GM10847 (cell line): ENCODE data around the gene NFKB2.

ENCODE experiments used
- POLR2A ChIP-seq: IDR thresholded peaks from 2 replicates; pipeline ENCODE4 v1.6.1; 2011; ENCODE audit not compliant: insufficient read length; ENCODE audit errors: extremely low read depth

NFKB2 gene

DNA sequence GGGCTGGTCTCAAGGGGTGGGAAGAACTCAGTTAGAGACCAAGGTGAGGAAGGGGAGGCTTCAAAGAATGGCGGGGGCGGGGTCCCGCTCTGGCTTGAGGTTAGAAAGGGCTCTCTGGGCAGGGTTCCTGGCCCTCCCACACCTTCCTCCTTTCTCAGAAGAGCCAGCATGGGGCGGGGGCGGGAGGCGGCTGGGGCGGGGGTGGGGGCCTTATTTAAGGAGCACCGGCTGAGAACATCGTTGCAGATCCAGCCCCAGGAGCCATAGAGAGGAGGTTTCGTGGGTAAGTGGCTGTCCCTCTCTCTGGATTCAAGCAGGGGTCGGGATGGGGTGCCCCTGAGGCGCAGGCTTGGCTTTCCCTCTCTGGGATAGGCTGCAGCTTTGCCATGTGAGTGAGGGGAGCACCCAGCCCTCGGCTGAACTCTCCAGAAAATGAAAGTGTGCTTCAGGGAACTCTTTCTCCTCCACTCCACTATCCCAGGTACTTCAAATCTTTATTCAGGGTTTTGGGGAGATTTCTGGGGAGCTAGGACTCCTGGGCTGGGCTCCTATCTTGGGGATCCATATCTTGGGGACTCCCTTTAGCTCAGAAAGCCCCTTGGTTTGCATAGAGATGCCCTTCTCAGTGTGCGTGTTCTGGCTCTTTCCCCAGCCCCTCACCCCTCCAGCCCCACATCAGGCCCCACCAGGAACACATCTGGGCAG, 40.2 kb downstream of the NFKB2 start:
- TF ChIP-seq POLR2A = peak; percentile 21

DNA sequence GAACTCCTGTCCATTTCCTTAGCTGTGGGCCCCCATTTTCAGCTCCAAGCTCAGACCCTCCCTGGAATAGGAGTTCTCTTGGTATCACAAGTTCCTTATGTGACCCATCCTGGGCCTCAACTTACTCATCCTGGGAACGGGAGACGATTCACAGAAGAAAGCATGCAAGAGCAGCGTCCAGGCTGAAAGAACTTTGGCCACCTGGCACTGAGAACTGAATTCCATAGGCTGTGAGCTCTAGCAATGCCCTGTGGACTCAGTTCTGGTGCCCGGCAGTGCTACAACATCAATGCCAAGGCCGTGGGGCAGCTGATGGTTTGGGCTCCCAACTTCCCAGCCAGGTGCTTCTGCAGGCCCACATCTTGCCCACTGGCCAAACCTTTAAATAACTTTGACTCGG, 40.8 kb downstream of the NFKB2 start:
- no peak for TF ChIP-seq POLR2A

DNA sequence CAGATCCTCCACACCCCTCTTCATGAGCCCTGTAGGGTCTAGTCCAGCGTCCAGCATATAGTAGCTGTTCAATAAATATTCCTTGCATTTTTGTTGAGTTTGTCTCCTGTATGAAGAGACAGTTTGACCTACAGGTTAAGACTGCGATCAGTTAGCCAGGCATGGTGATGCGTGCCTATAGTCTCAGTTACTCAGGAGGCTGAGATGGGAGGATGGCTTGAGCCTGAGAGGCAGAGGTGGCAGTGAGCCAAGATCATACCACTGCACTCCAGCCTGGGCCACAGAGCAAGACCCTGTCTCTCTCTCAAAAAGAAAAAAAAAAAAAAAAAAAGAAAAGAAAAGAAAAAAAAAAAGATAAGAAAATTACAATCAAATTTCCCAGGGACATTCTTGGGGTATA, 42.0 kb downstream of the NFKB2 start:
- no peak for TF ChIP-seq POLR2A

DNA sequence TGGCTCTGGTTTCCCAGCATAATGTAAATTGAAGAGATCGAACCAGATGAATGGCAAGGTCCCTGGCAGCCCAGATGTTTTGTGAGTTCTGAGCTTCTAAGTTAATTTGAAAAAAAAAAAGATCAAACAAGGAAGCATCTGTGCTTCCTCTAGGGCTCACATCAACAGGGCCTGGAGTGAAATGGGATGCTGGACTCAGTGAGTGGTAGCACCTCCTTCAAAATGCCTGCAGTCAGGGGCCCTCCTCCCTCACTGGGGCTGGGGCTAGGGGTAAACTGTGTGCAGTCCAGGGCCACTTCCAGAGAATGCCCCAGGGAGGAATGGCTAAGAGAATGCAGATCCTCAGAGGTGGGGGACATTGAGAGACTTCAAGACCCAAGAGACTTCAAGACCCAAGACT, 42.9 kb downstream of the NFKB2 start:
- TF ChIP-seq POLR2A = no peak

DNA sequence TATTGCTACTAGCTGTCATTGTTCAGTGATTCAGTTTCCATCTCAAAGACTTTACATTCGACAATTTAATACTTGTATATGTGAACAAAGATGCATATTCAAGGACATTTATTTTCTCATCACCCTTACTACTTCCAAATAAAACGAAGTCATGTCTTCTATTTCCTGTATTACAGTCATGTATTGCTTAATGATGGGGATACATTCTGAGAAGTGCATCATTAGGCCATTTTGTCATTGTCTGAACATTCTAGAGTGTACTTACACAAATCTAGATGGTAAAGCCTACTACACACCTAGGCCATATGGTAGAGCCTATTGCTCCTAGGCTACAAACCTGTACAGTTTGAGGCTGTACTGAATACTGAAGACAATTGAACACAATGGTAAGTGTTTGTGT, 49.3 kb downstream of the NFKB2 start:
- TF ChIP-seq POLR2A = no peak

DNA sequence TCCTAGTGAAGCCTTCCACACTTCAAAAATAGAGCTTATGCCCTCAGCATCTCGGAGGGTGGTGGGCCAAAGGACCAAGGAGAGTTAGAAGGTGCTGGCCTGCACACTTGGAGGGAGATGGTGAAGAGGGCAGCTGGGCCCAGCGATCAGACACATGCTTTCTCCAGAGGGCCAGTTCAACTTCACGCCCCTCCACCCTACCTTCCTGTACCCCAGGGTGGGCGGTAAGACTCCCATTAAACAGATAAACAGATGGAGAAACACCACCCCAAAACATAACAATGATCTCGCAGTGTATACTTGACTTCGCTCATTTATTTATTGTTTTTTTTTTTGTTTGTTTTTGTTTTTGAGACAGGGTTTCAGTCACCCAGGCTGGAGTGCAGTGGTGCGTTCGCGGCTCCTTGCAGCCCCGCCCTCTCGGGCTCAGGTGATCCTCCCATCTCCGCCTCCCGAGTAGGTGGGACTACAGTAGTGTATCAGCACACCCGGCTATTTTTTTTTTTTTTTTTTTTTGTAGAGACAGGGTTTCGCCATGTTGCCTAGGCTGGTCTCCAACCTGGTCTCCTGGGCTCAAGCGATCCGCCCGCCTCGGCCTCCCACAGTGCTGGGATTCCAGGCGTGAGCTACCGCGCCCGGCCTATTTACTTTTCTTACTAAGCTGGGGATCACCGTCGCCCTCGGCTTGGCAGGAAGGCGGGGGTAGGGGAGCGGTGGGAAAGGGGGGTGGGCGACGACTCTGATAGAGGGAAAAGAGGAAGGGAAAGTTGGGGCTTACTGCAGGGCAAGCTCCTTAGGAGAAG, 54.0 kb downstream of the NFKB2 start:
- no peak for TF ChIP-seq POLR2A

DNA sequence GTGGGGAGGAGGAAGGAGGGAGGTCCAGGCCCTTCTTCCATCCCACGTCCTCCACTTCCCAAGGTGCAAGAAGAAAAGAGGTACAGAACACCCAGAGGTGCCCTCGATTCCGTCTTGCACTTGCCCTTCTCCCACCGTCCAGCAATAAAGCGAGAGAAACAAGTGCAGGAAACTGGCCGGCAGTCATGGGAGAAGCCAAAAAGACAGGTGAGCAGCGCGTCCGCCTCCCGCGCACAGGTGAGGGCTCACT, 54.5 kb downstream of the NFKB2 start:
- TF ChIP-seq POLR2A = no peak

DNA sequence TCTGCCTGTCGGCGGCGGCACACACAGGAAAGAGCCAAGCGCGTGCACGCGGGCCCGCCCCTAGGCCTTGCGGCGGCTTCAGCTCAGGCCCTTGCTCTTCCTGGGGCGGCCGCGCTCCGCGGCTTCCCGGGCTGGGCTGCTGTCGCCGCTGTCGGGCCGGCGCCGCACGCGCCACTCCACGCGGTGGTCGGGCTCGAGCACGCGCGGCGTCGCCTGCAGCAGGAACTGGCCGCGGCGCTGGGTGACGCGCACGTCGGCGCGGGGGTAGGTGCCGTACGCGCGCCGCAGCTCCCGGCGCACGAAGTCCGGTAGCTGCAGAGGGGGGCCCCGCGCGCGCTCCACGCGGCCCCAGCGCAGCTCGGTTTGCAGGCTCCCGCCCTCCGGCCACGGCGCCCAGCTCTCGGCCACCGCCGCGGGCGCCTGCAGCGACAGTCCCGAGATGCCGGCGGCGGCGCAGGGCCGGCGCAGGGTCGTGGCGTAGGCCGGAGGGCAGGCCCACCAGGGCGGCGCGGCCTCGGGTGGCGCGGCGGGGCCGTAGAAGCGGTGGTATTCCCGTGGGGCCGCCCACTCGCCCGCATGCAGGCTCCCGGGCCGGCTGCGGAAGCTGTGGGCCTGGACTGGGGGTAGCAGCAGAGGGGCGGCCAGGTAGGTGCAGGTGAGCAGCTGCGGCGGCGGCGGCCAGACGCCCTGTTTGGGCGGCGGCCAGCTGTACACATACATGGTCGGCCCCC, 55.0 kb downstream of the NFKB2 start:
- peak; percentile 54 for TF ChIP-seq POLR2A

DNA sequence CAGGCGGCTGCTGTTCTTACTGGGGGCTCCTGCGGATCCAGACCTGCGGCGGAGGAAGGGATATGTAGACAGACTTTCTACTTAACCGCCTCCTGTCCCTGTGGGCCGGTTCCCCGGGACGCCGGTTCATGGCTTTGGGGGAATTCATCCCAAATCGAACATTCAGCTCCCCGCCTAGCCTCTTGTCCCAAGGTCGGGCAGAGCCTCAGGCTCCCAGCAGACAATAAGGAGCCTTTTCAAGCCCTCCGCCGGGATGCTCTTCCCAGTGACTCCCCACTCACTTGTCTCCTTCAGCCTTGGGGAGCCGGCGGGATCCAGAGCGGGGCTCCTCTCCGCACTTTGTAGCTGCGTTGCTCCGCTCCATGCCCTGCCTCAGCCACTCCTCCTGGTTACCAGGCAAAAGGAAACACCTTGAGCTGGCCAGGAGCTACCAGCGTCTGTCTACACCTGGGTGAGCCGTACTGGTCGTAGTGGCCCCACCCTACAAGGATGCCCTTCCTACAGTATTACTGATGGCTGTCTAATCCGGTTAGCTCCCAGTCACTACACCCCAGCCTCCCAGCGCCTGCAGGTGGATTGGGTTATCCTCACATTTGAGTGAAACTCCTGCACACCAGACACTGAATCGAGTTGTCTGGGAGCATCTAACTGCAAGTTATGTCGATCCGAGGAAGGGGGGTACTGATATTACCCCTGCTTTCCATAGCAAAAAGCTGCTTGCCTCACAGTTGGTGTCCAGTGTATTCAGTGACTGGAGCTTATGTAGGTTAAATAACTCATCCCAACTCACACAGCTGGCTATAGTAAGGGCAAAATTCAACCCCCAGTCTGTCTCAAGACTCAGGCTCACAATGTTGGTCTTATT, 55.8 kb downstream of the NFKB2 start, which contains the start of gene C10orf95:
C10orf95 (minus strand) TSS at position 439 of the 865 bp plus-strand sequence. CDS start 450 bp downstream, outside the sequence.
- no peak for TF ChIP-seq POLR2A
